Testis (tissue), 2 donors: Measurements from ENCODE around the gene TRUB2.

Source experiments
- POLR2A ChIP-seq: fragments of 450-650 bp; IDR thresholded peaks from one replicate; pipeline ENCODE4 v1.6.1; 2017; ENCODE audit warnings: antibody characterized with exemption, mild to moderate bottlenecking, moderate library complexity
- TF ChIP-seq, protein P1 (sequence below), 3 experiments: fragments of 450-650 bp in 2 of 3; fragments of 200-600 bp in 1 of 3; sonication (generic) in 1 of 3; IDR thresholded peaks; one replicate each; pipeline ENCODE4 v1.5.1; 2016 to 2019; ENCODE audit warnings: antibody characterized with exemption in 3 of 3, mild to moderate bottlenecking in 2 of 3, moderate library complexity in 1 of 3

DNA sequence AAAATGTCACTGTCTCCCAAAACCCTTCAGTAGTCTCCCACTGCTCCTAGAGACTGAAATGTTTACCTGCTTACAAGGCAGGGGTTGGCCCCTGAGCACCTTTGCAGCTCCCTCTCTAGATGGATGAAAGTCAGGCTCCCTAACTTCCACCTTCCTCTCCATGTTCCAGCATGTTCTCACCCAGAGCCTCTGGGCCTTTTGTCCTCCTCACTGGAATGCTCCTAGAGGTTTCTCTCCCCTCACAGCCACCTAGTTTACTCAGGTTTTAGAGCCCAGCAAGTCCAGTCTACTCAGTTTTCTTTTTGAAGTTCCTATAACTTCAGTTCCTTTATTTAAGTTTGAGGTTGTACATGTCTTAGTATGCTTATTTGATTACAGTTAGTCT is 48.1 kb upstream of the TRUB2 start:
- TF ChIP-seq, protein P1, sequence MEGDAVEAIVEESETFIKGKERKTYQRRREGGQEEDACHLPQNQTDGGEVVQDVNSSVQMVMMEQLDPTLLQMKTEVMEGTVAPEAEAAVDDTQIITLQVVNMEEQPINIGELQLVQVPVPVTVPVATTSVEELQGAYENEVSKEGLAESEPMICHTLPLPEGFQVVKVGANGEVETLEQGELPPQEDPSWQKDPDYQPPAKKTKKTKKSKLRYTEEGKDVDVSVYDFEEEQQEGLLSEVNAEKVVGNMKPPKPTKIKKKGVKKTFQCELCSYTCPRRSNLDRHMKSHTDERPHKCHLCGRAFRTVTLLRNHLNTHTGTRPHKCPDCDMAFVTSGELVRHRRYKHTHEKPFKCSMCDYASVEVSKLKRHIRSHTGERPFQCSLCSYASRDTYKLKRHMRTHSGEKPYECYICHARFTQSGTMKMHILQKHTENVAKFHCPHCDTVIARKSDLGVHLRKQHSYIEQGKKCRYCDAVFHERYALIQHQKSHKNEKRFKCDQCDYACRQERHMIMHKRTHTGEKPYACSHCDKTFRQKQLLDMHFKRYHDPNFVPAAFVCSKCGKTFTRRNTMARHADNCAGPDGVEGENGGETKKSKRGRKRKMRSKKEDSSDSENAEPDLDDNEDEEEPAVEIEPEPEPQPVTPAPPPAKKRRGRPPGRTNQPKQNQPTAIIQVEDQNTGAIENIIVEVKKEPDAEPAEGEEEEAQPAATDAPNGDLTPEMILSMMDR (IDR thresholded peaks at IDR 0.05), result no peak
- no peak for TF ChIP-seq POLR2A
